Activated CD4-positive, alpha-beta memory T cell treated with anti-CD3 and anti-CD28 coated beads for 36 hours (primary cell): ENCODE results near the gene SPATS2L. TPM values are rescaled to one million over a fixed set of nuclear protein-coding genes. Genes with fewer than 3 reads are reported as not detected.

Experiments
- CTCF ChIA-PET: fragments of 350-600 bp; sonication (Branson Sonifier 250); formaldehyde crosslinking; loops from one replicate; lab custom pipeline; 2021; ENCODE audit warnings: antibody characterized with exemption, inconsistent platforms; lab: Charles Lee
- POLR2A ChIA-PET: fragments of 350-600 bp; sonication (Branson Sonifier 250); formaldehyde crosslinking; loops from one replicate; lab custom pipeline; 2021; ENCODE audit warnings: antibody characterized with exemption; lab: Charles Lee
- DNase-seq: peaks from one replicate; pipeline ENCODE4 v3.0.0-alpha.2; 2020
- H3K27ac Mint-ChIP-seq: one replicate; pipeline ENCODE4 v1.8.0; 2021; ENCODE audit warnings: mixed read lengths
- H3K27me3 Mint-ChIP-seq: one replicate; pipeline ENCODE4 v1.8.0; 2021; ENCODE audit warnings: mixed read lengths
- H3K36me3 Mint-ChIP-seq: one replicate; pipeline ENCODE4 v1.8.0; 2021; ENCODE audit warnings: mixed read lengths
- H3K4me1 Mint-ChIP-seq: one replicate; pipeline ENCODE4 v1.8.0; 2021; ENCODE audit warnings: low read depth, mixed read lengths
- H3K4me3 Mint-ChIP-seq: one replicate; pipeline ENCODE4 v1.8.0; 2021; ENCODE audit warnings: mild to moderate bottlenecking, mixed read lengths
- H3K9me3 Mint-ChIP-seq: one replicate; pipeline ENCODE4 v1.8.0; 2021; ENCODE audit warnings: mixed read lengths
- intact Hi-C: fragments of 100-400 bp; cut with micrococcal nuclease; formaldehyde crosslinking; loops from one replicate; pipeline ENCODE4 v1.15.1; 2023
- total RNA-seq, 2 experiments: library from RNA; stranded (reverse); gene quantifications; one replicate each; pipeline ENCODE4 v1.2.3, GENCODE V29; 2021

SPATS2L gene
- total RNA-seq, 2 experiments from 2014 or later, result 25.4 to 28.8 TPM

DNA sequence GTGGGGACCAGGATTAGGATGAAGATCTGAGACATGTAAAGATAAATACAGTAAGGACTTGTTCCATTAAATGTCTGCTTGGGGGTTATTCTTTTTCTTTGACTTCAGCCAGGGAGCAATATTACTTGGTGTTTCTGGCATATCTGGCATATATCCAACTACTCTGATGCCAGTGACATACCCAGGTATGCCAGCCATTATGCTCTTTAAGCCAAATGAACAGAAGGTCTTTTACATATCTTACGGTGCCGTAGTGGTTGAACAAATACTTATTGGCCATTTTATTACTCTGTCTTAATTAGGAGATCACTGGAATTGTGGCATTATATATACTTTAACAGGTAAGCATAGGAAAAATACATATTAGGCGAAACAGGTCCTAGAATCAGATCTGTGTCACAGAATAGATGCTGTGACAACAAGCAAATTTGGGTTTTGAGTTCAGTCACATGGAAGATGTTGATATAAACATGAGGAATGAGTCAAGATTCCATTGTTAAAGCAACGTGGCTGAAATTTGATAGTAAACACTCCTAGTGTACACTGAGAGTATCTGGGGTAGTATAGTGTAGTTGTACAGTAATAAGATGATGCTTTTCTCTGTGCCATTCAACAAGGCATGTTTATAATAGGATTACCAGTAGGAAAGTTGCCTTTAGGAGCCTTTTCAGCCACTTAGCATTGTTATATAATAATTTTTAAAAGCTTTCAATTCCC is 140.8 kb downstream of the SPATS2L start:
- intact Hi-C loops, result loop anchor here (1.0 kb wide), 1 partner anchor 8 kb away; no protein-coding TSS in a partner anchor
- peaks cover 4% of the 10 kb centered on the region for H3K36me3 Mint-ChIP-seq

DNA sequence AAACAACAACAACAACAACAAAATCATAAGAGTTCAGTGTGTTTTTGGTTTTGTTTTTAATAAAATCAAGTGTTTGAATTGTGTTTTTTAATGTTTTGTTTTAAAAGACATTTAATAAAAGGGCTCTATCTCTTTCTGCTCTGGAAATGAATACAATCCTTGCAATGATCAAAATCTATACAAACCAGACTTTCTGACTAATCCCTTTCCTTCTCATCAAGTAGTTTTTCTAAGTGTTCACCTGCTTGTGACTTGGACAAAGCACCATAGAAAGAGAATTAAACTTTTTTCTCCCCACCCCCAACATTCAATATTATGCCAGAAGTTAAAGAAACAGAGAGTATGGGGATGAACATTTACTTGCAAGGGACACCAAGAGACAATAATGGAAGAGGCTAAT is 142.0 kb downstream of the SPATS2L start:
- peak overlapping the region; percentile 2 for H3K27ac Mint-ChIP-seq
- intact Hi-C loops, result no loop called here
- ChIA-PET CTCF (interaction anchor here (1.6 to 2.2 kb wide), 2 partner anchors 22 to 35 kb away, joined by 5 to 9 read pairs; no protein-coding TSS in a partner anchor), POLR2A (interaction anchor here (1.2 kb wide), 1 partner anchor 19 kb away, joined by 3 read pairs; no protein-coding TSS in a partner anchor)
- H3K4me3 Mint-ChIP-seq, result no peak overlapping the region
- no peak for DNase-seq
- H3K4me1 Mint-ChIP-seq, result peaks cover 28% of the 10 kb centered on the region
- H3K36me3 Mint-ChIP-seq, result peaks cover 6% of the 10 kb centered on the region
- H3K27me3 Mint-ChIP-seq, result no peaks in the 10 kb centered on the region
- H3K9me3 Mint-ChIP-seq, result no peaks in the 10 kb centered on the region

More for the DNA sequence above, 140.8 kb downstream of the SPATS2L start:
- CTCF ChIA-PET, result interaction anchor here (1.6 kb wide), 1 partner anchor 24 kb away, joined by 5 read pairs; no protein-coding TSS in a partner anchor
- Mint-ChIP-seq H3K4me1 (peaks cover 28% of the 10 kb centered on the region), H3K27me3 (no peaks in the 10 kb centered on the region), H3K4me3 (no peak overlapping the region), H3K27ac (no peak overlapping the region), H3K9me3 (no peaks in the 10 kb centered on the region)
- DNase-seq, result no peak
- POLR2A ChIA-PET, result no interaction called here

DNA sequence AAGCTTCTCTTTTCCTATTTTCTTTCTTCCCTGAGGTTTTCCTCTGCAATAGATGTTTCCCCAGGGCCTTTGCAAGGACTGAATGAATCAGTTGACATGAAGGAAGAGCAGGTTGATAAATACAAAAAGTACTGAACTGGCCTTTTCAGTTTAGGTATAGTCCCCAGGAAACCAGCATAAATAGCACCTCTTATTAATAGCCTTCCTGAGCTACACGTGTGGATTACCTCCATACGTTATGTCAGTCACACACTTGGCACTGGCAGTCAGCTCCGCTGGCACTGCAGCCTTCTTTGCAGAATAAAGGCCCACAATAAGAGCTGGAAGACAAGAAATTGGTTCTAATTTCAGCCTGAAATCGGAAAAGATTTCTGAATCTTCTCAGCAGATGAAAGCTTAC is 142.7 kb downstream of the SPATS2L start:
- intact Hi-C loops, result no loop called here
- CTCF ChIA-PET, result interaction anchor here (0.6 to 2.2 kb wide), 3 partner anchors 32 to 369 kb away, joined by 3 to 9 read pairs (median 3); no protein-coding TSS in a partner anchor
- no peak overlapping the region for H3K4me3 Mint-ChIP-seq
- peaks cover 6% of the 10 kb centered on the region for H3K36me3 Mint-ChIP-seq
- peaks cover 32% of the 10 kb centered on the region for H3K4me1 Mint-ChIP-seq
- DNase-seq, result no peak
- POLR2A ChIA-PET, result interaction anchor here (1.2 kb wide), 1 partner anchor 18 kb away, joined by 3 read pairs; no protein-coding TSS in a partner anchor
- H3K27ac Mint-ChIP-seq, result no peak overlapping the region
- no peaks in the 10 kb centered on the region for H3K27me3 Mint-ChIP-seq
- no peaks in the 10 kb centered on the region for H3K9me3 Mint-ChIP-seq

DNA sequence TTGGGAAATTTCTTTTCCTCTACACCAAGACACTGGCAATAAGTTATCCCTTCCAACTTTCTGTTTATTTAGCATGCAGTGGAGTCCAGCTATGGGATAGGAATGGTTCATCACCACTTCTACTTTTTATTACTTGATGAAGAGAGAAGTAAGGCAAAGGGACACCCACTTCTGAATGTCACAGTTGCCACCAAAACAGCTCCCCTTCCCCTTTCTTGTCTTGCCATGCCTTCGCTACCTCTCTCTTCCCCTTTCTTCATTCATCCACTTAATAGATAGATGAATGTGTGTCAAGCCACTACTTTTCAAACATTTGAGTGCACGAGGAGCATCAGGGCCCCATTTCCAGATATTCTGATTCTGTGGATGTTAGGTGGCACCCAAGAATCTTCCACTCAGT is 143.8 kb downstream of the SPATS2L start:
- Mint-ChIP-seq H3K4me3 (no peak overlapping the region), H3K4me1 (peaks cover 42% of the 10 kb centered on the region), H3K36me3 (peaks cover 6% of the 10 kb centered on the region), H3K9me3 (no peaks in the 10 kb centered on the region), H3K27me3 (no peaks in the 10 kb centered on the region), H3K27ac (no peak overlapping the region)
- CTCF ChIA-PET, result interaction anchor here (1.0 to 2.2 kb wide), 3 partner anchors 22 to 33 kb away, joined by 3 to 9 read pairs (median 4); no protein-coding TSS in a partner anchor
- intact Hi-C loops, result no loop called here
- POLR2A ChIA-PET, result no interaction called here
- no peak for DNase-seq

DNA sequence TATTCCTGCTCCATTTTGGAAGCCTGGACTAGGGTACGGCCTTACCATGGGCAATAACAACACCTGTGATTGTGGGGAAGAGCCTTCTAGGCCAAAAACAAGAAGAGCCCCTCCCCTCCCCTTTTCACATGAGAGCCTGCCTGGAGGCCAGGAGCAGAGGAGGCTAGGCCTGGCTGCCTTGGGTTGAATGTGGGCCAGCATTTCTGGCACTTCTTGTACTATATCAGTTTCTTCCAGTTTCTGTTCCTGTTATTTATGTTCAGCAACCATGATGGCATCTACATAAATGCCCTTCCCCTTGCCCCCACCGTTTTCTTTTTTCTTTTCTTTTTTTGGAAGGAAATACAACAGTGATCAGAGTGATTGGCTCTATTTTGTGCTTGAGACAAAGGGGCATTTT is 145.0 kb downstream of the SPATS2L start:
- no peak for DNase-seq
- Mint-ChIP-seq H3K9me3 (no peaks in the 10 kb centered on the region), H3K4me1 (peaks cover 50% of the 10 kb centered on the region), H3K36me3 (peaks cover 6% of the 10 kb centered on the region), H3K27ac (no peak overlapping the region), H3K27me3 (no peaks in the 10 kb centered on the region), H3K4me3 (no peak overlapping the region)
- CTCF ChIA-PET, result no interaction called here
- intact Hi-C loops, result no loop called here
- POLR2A ChIA-PET, result no interaction called here

DNA sequence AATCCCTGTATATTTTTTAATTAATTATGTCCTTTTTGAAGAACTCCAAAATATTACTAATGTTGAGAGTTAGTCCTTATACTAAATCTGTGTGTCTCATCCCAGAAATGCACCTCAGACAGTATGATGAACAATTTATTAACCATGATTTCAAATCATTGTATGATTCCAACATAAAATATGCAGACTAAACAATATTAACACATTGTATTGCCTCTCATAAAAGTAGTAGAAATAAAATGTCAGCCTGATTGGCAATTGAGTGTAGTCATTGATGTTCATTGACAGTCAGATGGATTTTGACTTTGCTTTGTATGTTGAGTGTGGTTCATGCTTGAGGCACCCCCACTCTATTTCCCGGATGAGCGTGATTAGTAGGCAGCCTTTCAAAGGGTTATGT is 145.9 kb downstream of the SPATS2L start:
- intact Hi-C loops, result no loop called here
- peaks cover 47% of the 10 kb centered on the region for H3K4me1 Mint-ChIP-seq
- POLR2A ChIA-PET, result no interaction called here
- no peak for DNase-seq
- H3K27ac Mint-ChIP-seq, result no peak overlapping the region
- no peak overlapping the region for H3K4me3 Mint-ChIP-seq
- CTCF ChIA-PET, result no interaction called here
- no peaks in the 10 kb centered on the region for H3K27me3 Mint-ChIP-seq
- H3K36me3 Mint-ChIP-seq, result peaks cover 6% of the 10 kb centered on the region
- H3K9me3 Mint-ChIP-seq, result no peaks in the 10 kb centered on the region

DNA sequence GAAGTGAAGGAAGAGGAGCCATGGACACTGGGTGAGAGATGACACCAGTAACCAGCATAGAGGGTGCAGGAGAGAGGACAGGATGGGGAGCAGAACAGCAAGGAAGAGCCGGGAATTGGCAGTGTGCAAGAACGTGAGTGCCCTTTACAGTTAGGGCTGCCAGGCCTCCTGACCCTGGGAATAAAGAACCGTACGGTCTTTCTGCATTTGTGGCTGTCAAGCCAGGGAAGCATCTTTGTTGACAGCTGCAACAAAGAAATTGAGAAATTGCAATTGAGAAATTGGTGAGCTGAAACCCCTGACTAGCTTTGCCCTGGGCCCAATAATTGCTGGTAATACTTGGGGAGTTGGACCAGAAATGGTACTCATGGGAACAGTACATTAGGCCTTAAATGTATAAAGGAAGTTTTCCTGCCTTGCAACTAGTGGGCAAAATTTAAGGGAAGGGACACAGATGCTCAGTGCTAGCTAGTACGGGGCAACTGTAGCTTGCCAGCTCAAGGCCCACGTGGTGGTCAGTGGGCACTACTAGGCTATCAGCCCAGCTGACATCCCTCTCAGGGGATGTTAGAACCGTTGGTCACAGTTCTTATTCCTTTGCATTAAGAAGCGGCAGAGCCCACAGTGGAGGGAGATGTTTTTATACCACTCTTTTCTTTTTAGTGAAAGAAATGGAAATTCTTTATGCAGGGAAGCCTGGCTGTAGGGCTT is 146.8 kb downstream of the SPATS2L start:
- H3K4me3 Mint-ChIP-seq, result no peak overlapping the region
- no peak for DNase-seq
- CTCF ChIA-PET, result interaction anchor here (2.6 to 3.0 kb wide), 2 partner anchors 14 to 28 kb away, joined by 10 to 18 read pairs; no protein-coding TSS in a partner anchor
- H3K4me1 Mint-ChIP-seq, result peaks cover 43% of the 10 kb centered on the region
- no peaks in the 10 kb centered on the region for H3K9me3 Mint-ChIP-seq
- peaks cover 6% of the 10 kb centered on the region for H3K36me3 Mint-ChIP-seq
- POLR2A ChIA-PET, result interaction anchor here (2.1 to 4.0 kb wide), 2 partner anchors 14 to 18 kb away, joined by 5 to 44 read pairs; no protein-coding TSS in a partner anchor
- H3K27me3 Mint-ChIP-seq, result no peaks in the 10 kb centered on the region
- intact Hi-C loops, result no loop called here
- no peak overlapping the region for H3K27ac Mint-ChIP-seq

DNA sequence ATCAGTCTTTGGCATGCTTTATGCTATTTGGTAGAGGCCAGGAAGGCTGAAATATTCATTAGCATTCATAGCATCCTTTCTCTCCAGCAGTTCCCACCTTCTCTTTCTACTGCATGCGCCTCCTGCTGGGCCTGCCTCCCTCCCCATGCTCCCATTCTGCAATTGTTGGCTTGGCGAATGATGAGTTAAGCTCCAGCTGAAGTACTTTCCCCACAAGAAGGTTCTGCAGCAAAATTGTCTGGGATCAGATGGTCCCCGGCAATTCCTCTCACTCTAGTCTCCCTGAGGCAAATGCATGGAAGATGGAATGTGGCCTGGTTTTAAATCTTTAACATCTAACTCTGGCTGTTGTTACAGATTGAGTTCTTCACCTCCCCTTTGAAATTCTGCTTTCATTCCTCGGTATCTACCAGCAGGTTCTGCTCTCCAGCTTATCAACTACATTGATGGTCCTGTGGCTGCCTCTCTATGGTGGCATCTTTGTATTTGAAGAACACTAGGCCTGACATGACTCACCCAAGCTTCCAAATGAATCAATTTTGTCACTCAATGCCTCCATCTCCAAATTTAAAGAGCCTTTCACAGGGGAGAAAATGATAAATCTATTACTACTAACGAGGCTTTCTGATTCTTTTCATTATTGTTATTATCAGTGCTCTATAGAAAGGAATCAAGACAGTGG is 147.5 kb downstream of the SPATS2L start:
- H3K36me3 Mint-ChIP-seq, result peaks cover 6% of the 10 kb centered on the region
- CTCF ChIA-PET, result interaction anchor here (0.8 to 3.0 kb wide), 5 partner anchors 14 to 46 kb away, joined by 3 to 18 read pairs (median 5); no protein-coding TSS in a partner anchor
- peaks cover 36% of the 10 kb centered on the region for H3K4me1 Mint-ChIP-seq
- no peak for DNase-seq
- POLR2A ChIA-PET, result interaction anchor here (2.1 to 4.0 kb wide), 2 partner anchors 13 to 18 kb away, joined by 5 to 44 read pairs; no protein-coding TSS in a partner anchor
- no peaks in the 10 kb centered on the region for H3K9me3 Mint-ChIP-seq
- peak overlapping the region; percentile 91 for H3K27ac Mint-ChIP-seq
- no peak overlapping the region for H3K4me3 Mint-ChIP-seq
- intact Hi-C loops, result loop anchor here (2.0 kb wide), 1 partner anchor 73 kb away; the partner anchor contains the start of gene SGO2
- H3K27me3 Mint-ChIP-seq, result no peaks in the 10 kb centered on the region

DNA sequence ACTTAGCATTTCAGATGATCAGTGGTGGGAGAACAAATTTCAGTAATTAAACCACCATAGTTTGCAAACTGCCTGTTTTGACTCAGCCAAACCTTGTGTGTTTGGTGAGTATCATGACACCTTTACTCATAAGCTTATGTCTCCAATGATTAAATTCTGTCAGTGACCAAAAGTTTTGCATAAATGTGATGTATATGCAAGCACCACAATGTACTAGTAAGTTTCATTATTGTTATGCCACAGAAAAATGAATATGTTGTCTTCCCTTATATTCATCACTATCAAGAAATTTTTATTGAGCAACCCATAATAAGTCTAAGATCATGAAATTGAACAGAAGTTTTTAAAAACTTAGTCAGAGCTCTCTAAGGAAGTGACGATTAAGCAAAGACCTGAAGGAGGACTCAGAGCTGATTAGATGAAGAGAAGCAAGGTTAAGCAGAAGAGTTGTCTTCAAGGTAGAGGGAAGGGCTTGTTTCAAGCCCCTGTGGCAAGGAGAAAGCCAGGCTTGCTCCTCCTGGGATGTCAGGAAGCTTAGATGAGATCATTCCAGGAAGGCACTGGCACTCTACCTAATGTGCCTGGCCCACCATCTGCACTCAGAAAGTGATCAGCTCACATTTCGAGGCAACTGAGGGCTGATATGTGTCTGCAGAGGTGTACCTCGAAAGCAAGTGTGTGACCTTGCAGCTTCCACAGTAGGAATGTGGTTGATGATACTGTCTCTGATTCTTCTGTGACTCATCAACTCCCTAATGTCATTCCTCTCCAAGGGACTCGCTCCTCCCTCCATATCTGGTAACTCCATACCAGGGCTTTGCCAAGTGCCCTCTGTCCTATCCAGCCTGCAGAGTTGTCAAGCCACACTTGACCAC is 148.7 kb downstream of the SPATS2L start:
- peaks cover 32% of the 10 kb centered on the region for H3K4me1 Mint-ChIP-seq
- no peaks in the 10 kb centered on the region for H3K27me3 Mint-ChIP-seq
- H3K4me3 Mint-ChIP-seq, result no peak overlapping the region
- H3K27ac Mint-ChIP-seq, result peak overlapping the region; percentile 91
- ChIA-PET POLR2A (interaction anchor here (0.7 to 4.0 kb wide), 10 partner anchors 9 to 149 kb away, joined by 3 to 44 read pairs (median 4); partner anchors contain the start of gene SPATS2L), CTCF (interaction anchor here (0.6 to 3.0 kb wide), 11 partner anchors 10 to 475 kb away, joined by 3 to 18 read pairs (median 3); no protein-coding TSS in a partner anchor)
- DNase-seq, result peak; percentile 43
- H3K36me3 Mint-ChIP-seq, result peaks cover 6% of the 10 kb centered on the region
- intact Hi-C loops, result loop anchor here (1.0 to 2.0 kb wide), 9 partner anchors 8 to 674 kb away; partner anchors contain the start of genes SGO2 and SPATS2L
- H3K9me3 Mint-ChIP-seq, result no peaks in the 10 kb centered on the region

DNA sequence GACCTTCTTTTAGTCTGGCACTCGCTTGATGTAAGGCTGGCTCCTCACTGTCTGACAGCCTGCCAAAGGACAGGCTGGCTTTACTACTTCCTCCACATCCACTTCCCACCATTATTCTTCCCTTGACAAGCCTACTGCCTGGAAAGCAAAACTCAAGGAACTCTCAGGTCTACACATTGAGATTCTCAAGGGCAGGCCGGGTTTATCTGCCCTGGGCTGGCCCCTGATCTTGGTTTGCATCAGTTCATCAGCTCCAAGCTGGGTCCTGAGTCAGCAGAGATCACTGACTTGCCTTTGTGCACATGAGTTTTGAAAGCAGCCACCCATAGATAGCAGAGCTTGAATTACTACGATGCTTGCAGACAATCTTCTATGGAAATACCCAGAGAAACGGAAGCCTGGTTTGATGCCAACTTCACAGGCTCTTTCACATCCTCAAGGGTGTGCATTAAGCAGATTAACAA is 149.5 kb downstream of the SPATS2L start:
- ChIA-PET CTCF (interaction anchor here (0.6 to 3.0 kb wide), 5 partner anchors 10 to 470 kb away, joined by 3 to 18 read pairs (median 3); no protein-coding TSS in a partner anchor), POLR2A (interaction anchor here (0.7 to 4.0 kb wide), 8 partner anchors 8 to 150 kb away, joined by 3 to 44 read pairs (median 3); partner anchors contain the start of gene SPATS2L)
- Mint-ChIP-seq H3K4me3 (peak overlapping the region; percentile 20), H3K9me3 (no peaks in the 10 kb centered on the region), H3K36me3 (peaks cover 2% of the 10 kb centered on the region), H3K4me1 (peaks cover 32% of the 10 kb centered on the region), H3K27me3 (no peaks in the 10 kb centered on the region), H3K27ac (peak overlapping the region; percentile 91)
- intact Hi-C loops, result loop anchor here (1.0 to 2.0 kb wide), 9 partner anchors 9 to 673 kb away; partner anchors contain the start of genes SGO2 and SPATS2L
- DNase-seq, result peak; percentile 82
